PFSK-1 (cell line): ENCODE results near the gene NUDT16L1.

ENCODE experiments used
- POLR2AphosphoS5 ChIP-seq: IDR thresholded peaks from 2 replicates; pipeline ENCODE4 v1.6.1; 2012; ENCODE audit warnings: low read depth, mild to moderate bottlenecking, control low read depth, low read length, moderate library complexity
- SIN3A ChIP-seq: IDR thresholded peaks from 2 replicates; pipeline ENCODE4 v1.6.1; 2012; ENCODE audit warnings: mild to moderate bottlenecking, low read length, moderate library complexity, borderline replicate concordance; ENCODE audit not compliant: insufficient read depth
- TAF1 ChIP-seq: IDR thresholded peaks from 2 replicates; pipeline ENCODE4 v1.6.1; 2012; ENCODE audit warnings: low read length, control low read depth, borderline replicate concordance; ENCODE audit not compliant: insufficient read depth
- TF ChIP-seq, protein P1 (sequence below), 2 experiments: IDR thresholded peaks; 2 replicates each; pipeline versions ENCODE4 v1.6.1 to v1.8.0; 2011 to 2012; ENCODE audit warnings: low read depth in 2 of 2, low read length in 2 of 2, control low read depth in 1 of 2, inconsistent platforms in 1 of 2, mild to moderate bottlenecking in 1 of 2, moderate library complexity in 1 of 2; ENCODE audit not compliant: insufficient read depth in 1 of 2

DNA sequence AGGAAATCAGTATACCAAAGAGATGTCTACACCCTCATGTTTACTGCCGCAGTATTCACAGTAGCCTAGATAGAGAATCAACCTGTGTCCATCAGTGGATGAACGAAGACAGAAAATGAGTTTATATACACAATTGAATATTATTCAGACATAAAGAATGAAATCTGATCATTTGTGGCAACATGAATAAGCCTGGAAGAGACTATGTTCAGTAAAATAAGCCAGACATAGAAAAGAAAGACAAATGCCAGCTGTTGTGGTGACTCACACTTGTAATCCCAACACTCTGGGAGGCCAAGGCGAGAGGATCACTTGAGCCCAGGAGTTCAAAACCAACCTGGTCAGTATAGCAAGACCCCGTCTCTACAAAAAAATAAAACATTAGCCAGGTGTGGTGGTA is 16.1 kb downstream of the NUDT16L1 start:
- TF ChIP-seq POLR2AphosphoS5 (no peak), TAF1 (no peak), SIN3A (no peak)
- TF ChIP-seq, protein P1, sequence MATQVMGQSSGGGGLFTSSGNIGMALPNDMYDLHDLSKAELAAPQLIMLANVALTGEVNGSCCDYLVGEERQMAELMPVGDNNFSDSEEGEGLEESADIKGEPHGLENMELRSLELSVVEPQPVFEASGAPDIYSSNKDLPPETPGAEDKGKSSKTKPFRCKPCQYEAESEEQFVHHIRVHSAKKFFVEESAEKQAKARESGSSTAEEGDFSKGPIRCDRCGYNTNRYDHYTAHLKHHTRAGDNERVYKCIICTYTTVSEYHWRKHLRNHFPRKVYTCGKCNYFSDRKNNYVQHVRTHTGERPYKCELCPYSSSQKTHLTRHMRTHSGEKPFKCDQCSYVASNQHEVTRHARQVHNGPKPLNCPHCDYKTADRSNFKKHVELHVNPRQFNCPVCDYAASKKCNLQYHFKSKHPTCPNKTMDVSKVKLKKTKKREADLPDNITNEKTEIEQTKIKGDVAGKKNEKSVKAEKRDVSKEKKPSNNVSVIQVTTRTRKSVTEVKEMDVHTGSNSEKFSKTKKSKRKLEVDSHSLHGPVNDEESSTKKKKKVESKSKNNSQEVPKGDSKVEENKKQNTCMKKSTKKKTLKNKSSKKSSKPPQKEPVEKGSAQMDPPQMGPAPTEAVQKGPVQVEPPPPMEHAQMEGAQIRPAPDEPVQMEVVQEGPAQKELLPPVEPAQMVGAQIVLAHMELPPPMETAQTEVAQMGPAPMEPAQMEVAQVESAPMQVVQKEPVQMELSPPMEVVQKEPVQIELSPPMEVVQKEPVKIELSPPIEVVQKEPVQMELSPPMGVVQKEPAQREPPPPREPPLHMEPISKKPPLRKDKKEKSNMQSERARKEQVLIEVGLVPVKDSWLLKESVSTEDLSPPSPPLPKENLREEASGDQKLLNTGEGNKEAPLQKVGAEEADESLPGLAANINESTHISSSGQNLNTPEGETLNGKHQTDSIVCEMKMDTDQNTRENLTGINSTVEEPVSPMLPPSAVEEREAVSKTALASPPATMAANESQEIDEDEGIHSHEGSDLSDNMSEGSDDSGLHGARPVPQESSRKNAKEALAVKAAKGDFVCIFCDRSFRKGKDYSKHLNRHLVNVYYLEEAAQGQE (IDR thresholded peaks at IDR 0.05; ENCODE audit: insufficient read depth in 1 of 2, low read depth in 2 of 2, low read length in 2 of 2): no peak
